ENCODE measurements around the gene MBD5.

GRCh38 chr2:148553332-148553887 is 532.5 kb downstream of the MBD5 start:
- no peak for TF ChIP-seq CTCF (conservative IDR thresholded peaks at IDR 0.05 in 1 of 2, IDR thresholded peaks at IDR 0.05 in 1 of 2; ENCODE audit: extremely low read depth in 1 of 2, insufficient read depth in 1 of 2, low read depth in 1 of 2, low read length in 2 of 2)
- no peak for TF ChIP-seq EZH2 (IDR thresholded peaks at IDR 0.05; ENCODE audit: borderline replicate concordance, low read length)

Data from mammary epithelial cell (primary cell).